HG02852 (cell line): ENCODE data around the gene STKLD1.
"Not testable (repeated sequence)": the region's sequence is repeated elsewhere in the genome, so short reads cannot be mapped to it uniquely, and the experiment has no call there.

Experiments
- ATAC-seq: cut with Tn5 transposase; IDR thresholded peaks from one replicate; pipeline ENCODE4 v1.9.1; 2021; ENCODE audit warnings: mild to moderate bottlenecking, moderate library complexity; ENCODE audit not compliant: unreplicated experiment

STKLD1 gene

GRCh38 chr9:133382507-133383141 lies 6.5 kb downstream of the STKLD1 start:
- no peak for ATAC-seq

DNA sequence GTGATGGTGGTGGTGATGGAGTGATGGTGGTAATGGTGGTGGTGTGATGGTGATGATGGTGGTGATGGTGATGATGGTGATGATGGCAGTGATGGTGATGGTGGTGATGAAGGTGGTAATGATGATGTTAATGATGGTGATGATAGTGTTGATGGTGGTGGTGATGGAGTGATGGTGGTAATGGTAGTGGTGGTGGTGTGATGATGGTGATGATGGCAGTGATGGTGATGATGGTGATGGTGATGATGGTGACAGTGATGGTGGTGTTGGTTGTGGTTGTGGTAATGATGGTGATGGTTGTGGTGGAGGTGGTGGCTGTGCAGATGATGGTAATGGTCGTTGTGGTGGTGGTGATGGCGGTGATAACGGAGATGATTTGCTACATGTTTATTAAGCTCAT lies 7.3 kb downstream of the STKLD1 start:
- ATAC-seq = no peak

- ATAC-seq = no peak
Observed at GRCh38 chr9:133384736-133385321, 8.7 kb downstream of the STKLD1 start.

DNA sequence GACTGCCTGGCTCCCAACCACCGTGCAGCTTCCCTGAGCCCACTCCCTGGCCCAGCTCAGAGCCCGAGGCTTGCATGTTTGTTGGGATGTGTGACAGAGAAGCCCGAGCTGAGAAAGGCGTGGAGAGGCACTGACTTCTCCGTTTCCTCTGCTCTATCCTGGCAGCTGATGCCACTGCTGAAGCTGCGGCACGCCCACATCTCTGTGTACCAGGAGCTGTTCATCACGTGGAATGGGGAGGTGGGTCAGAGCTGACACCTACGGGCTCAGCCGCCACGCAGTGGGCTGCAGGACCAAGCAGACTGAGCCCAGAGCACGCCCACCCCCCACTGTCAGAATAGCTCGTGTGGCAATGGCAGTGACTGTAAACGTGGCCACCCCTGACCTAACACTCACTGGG lies 9.3 kb downstream of the STKLD1 start:
- no peak for ATAC-seq

GRCh38 chr9:133386338-133386737 lies 10.2 kb downstream of the STKLD1 start:
- ATAC-seq = no peak

DNA sequence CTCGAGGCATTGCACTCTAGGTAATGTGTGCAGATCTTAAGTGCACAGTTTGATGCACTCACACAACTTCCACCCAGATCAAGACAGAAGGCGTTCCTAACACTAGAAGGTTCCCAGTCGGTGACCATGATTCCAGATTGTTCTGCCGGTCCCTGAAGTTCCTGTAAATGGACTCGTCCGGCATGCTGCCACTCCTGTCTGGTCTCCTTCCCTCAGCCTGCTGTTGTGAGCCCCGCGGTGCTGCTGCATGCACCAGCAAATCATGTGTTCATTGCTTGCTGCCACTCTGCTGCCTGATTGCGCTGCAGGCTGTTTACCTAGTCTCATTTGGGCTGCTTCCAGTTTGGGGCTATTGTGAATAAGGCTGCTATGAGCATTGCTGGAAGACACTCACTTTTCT lies 11.5 kb downstream of the STKLD1 start:
- no peak for ATAC-seq

- ATAC-seq = no peak
Observed at GRCh38 chr9:133389025-133389557, 12.9 kb downstream of the STKLD1 start.

- no peak for ATAC-seq
Observed at GRCh38 chr9:133389562-133389961, 13.4 kb downstream of the STKLD1 start.

- no peak for ATAC-seq
Observed at GRCh38 chr9:133390713-133391112, 14.5 kb downstream of the STKLD1 start.

DNA sequence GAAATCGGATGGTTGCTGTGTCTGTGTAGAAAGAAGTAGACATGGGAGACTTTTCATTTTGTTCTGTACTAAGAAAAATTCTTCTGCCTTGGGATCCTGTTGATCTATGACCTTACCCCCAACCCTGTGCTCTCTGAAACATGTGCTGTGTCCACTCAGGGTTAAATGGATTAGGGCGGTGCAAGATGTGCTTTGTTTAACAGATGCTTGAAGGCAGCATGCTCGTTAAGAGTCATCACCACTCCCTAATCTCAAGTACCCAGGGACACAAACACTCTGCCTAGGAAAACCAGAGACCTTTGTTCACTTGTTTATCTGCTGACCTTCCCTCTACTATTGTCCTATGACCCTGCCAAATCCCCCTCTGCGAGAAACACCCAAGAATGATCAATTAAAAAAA lies 15.3 kb downstream of the STKLD1 start:
- not testable (repeated sequence) for ATAC-seq

DNA sequence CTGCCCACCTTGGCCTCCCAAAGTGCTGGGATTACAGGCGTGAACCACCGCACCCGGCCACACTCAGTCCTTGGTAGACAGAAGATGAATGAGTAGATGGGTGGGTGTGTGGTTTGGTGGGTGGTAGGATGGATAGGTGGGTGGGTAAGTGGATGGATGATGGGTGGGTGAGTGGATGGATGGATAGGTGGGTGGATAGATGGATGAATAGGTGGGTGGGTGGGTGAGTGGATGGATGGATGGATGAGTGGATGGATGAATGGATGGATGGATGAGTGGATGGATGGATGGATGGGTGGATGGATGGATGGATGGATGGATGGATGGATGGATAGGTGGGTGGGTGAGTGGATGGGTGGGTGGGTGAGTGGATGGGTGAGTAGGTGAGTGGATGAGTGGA lies 16.1 kb downstream of the STKLD1 start:
- ATAC-seq = not testable (repeated sequence)

DNA sequence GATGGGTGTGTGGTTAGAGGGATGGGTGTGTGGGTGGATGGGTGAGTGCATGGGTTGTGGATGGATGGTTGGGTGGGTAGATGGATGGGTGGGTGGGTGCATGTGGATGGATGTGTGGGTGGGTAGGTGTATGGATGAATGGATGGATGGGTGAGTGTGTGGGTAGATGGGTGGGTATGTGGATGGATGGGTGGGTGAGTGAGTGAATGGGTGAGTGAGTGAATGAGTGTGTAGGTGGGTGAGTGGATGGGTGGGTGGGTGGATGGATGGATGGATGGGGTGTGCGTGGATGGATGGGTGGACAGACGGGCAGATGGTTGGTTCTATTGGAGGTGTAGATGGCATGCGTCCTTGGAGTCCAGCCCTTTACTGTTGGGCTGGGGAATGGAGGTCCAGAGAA lies 17.2 kb downstream of the STKLD1 start:
- ATAC-seq = no peak

GRCh38 chr9:133394687-133395271 lies 18.6 kb downstream of the STKLD1 start:
- no peak for ATAC-seq

GRCh38 chr9:133396952-133397351 lies 20.8 kb downstream of the STKLD1 start:
- ATAC-seq = no peak

GRCh38 chr9:133397370-133397769 lies 21.2 kb downstream of the STKLD1 start:
- no peak for ATAC-seq

- no peak for ATAC-seq
Observed at GRCh38 chr9:133397895-133398294, 21.7 kb downstream of the STKLD1 start.

DNA sequence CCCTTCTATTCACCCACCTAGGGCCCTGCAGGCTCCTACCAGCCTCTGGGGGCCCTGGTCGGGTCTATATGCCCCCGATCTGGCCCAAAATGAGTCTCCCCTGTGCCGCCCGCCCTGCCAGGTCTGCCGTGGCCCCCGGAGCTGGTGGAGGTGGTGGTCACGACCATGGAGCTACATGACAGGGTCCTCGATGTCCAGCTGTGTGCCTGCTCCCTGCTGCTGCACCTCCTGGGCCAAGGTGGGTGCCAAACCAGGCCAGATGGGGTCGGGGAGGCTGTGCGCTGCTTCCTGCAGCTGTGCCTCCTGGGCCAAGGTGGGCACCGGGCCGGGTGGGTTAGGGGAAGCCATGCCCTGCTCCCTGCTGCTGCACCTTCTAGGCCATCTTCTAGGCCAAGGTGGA lies 24.1 kb downstream of the STKLD1 start:
- no peak for ATAC-seq

DNA sequence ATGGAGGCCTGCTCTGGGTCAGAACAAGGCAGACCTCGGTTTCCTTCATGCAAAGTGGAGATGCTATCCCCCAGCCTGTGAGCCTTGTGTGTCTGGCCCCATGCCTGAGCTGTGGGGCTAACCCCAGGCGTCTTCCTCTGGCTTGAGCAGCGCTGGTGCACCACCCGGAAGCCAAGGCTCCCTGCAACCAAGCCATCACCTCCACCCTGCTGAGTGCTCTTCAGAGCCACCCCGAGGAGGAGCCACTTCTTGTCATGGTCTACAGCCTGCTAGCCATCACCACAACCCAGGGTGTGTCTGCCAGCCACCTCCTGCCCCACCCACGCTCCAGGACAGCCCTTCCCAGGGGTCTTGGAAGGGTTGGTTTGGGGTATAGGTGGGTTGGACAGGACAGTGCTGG lies 25.4 kb downstream of the STKLD1 start:
- ATAC-seq = no peak

GRCh38 chr9:133402689-133403088 lies 26.5 kb downstream of the STKLD1 start:
- ATAC-seq = no peak

GRCh38 chr9:133403766-133404453 lies 27.7 kb downstream of the STKLD1 start:
- no peak for ATAC-seq

DNA sequence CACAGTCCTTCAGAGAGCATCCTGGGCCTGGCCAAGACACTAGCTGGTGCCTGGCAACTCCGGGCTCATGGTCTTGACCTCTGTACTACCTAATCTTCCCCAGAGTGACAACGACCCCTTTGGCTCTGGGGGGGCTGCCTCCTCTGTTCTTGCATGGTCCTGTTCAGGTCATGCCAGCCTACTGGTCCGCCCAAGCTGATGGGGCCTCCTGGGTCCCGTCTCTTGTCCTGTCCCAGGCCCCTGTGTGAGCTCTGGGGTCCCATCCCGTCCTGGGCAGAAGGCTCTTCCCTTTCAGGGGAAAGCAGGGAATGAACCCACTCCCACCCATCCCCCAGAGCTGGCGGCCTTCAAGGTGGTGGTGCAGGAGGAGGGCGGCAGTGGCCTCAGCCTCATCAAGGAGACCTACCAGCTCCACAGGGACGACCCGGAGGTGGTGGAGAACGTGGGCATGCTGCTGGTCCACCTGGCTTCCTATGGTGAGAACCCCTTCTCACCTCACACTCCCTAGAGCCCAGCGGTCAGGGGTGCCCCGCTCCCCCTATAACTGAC lies 28.4 kb downstream of the STKLD1 start:
- no peak for ATAC-seq
